IMR-90 (cell line): ENCODE measurements around the gene TET1.

Experiments used
- BHLHE40 ChIP-seq: fragments of 150-350 bp; IDR thresholded peaks from 2 replicates; pipeline ENCODE4 v1.6.1; 2016; ENCODE audit warnings: mild to moderate bottlenecking, low read depth, low read length
- CHD1 ChIP-seq: IDR thresholded peaks from 2 replicates; pipeline ENCODE4 v1.6.1; 2012; ENCODE audit warnings: low read depth, low read length, improper control_type of control experiment
- CTCF ChIP-seq: conservative IDR thresholded peaks from 2 replicates; pipeline ENCODE4 v1.5.1; 2012; ENCODE audit warnings: mild to moderate bottlenecking, low read depth, low read length, improper control_type of control experiment
- ELK1 ChIP-seq: fragments of 150-350 bp; IDR thresholded peaks from 2 replicates; pipeline ENCODE4 v1.6.1; 2016; ENCODE audit warnings: low read depth, mild to moderate bottlenecking, low read length, moderate library complexity, borderline replicate concordance
- MAFK ChIP-seq: IDR thresholded peaks from 2 replicates; pipeline ENCODE4 v1.6.1; 2012; ENCODE audit warnings: low read depth, low read length, improper control_type of control experiment
- MAZ ChIP-seq: IDR thresholded peaks from 2 replicates; pipeline ENCODE4 v1.6.1; 2012; ENCODE audit warnings: low read depth, mild to moderate bottlenecking, low read length, improper control_type of control experiment, moderate library complexity, borderline replicate concordance
- MXI1 ChIP-seq: IDR thresholded peaks from 2 replicates; pipeline ENCODE4 v1.6.1; 2012; ENCODE audit warnings: low read depth, mild to moderate bottlenecking, low read length, moderate library complexity, borderline replicate concordance
- NFE2L2 ChIP-seq: fragments of 150-350 bp; IDR thresholded peaks from 2 replicates; pipeline ENCODE4 v1.6.1; 2016; ENCODE audit warnings: low read depth, mild to moderate bottlenecking, low read length
- POLR2A ChIP-seq: IDR thresholded peaks from 2 replicates; pipeline ENCODE4 v1.6.1; 2012; ENCODE audit warnings: mild to moderate bottlenecking, low read depth, low read length
- RAD21 ChIP-seq: IDR thresholded peaks from 2 replicates; pipeline ENCODE4 v1.6.1; 2012; ENCODE audit warnings: low read length, improper control_type of control experiment
- RCOR1 ChIP-seq: IDR thresholded peaks from 2 replicates; pipeline ENCODE4 v1.6.1; 2012; ENCODE audit warnings: mild to moderate bottlenecking, low read length, improper control_type of control experiment; ENCODE audit not compliant: insufficient replicate concordance
- RFX5 ChIP-seq: IDR thresholded peaks from 2 replicates; pipeline ENCODE4 v1.8.0; 2012; ENCODE audit warnings: low read depth, mild to moderate bottlenecking, low read length, moderate library complexity
- SMC3 ChIP-seq: fragments of 150-350 bp; IDR thresholded peaks from 2 replicates; pipeline ENCODE4 v1.6.1; 2016; ENCODE audit warnings: low read depth, mild to moderate bottlenecking, antibody characterized with exemption, low read length, moderate library complexity
- USF2 ChIP-seq: fragments of 150-350 bp; IDR thresholded peaks from 2 replicates; pipeline ENCODE4 v1.6.1; 2017; ENCODE audit warnings: mild to moderate bottlenecking, antibody characterized with exemption, low read length, low read depth

DNA sequence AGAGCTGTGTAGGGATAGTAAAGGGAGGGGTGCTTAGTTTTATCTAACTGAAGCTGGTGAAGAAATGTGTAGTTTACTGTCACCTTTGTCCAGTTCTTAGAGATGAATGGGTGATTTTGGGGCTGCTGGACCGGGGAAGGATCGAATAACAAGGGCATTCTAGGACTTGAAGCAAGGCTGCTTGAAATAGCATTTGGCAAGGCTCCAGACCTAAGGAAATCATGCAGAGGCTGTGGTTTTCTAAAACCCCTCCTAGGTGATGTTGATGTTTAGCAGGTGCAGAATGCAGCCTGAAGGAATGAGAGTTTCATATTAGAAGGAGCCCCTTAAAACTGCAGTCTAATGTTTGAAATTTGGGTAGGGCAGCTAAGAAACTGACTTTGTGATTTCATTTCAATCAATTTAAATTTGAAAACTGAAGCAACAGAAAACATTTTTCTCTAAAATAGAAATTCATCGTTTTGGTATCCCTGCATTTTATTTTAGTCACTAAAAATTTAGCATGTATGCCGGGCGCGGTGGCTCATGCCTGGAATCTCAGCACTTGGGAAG lies 68.5 kb downstream of the TET1 start:
- TF ChIP-seq SMC3: no peak
- no peak for TF ChIP-seq MXI1
- TF ChIP-seq USF2: no peak
- no peak for TF ChIP-seq CTCF
- TF ChIP-seq NFE2L2: no peak
- TF ChIP-seq POLR2A: no peak
- TF ChIP-seq MAFK: no peak
- TF ChIP-seq RCOR1: no peak
- no peak for TF ChIP-seq ELK1
- no peak for TF ChIP-seq RAD21
- no peak for TF ChIP-seq MAZ
- TF ChIP-seq BHLHE40: no peak
- no peak for TF ChIP-seq CHD1
- TF ChIP-seq RFX5: no peak
